Stimulated activated CD8-positive, alpha-beta memory T cell treated with anti-CD3 and anti-CD28 coated beads, Interleukin-4, amount 100 ng/mL, for 24 hours (primary cell): ENCODE measurements around the gene REEP6.
"Not testable (repeated sequence)": the region's sequence is repeated elsewhere in the genome, so short reads cannot be mapped to it uniquely, and the experiment has no call there.

Experiments
- DNase-seq: peaks from one replicate; pipeline ENCODE4 v3.0.0-alpha.2; 2020; ENCODE audit warnings: low read depth

Gene REEP6

DNA sequence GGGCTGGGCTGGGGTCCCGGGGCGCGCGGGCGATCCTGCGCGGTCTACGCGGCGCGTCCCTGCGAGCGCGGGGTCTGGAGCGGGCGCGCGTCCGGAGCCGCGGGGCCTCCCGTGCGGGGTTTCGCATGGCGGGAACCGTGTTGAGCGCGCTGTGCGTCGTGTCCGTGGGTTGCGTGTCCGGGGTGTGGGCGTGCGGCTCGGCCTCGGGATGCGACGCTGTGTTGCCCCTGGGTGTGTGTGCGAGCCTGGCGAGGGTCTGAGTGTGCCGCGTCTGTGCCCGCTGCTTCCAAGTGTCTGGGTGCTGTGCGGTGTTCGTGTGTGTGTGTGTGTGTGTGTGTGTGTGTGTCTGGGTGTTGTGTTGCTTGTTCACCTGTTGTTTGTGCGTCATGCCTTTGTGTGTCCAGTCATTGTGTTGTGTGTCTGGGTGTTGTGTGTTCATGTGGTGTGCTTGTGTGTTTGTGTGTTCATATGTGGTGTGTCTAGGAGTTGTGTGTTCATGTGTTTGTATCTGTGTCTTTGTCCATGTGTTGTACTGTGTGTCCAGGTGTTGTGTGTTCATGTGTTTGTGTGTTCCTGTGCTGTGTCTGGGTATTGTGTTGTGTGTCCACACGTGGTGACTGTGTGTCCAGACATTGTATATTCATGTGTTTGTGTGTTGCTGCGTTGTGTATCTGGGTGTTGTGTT, 33.4 kb downstream of the REEP6 start:
- DNase-seq: no peak

- DNase-seq: no peak
Measured at GRCh38 chr19:1524972-1525325, 34.0 kb downstream of the REEP6 start.

GRCh38 chr19:1525343-1525742, 34.4 kb downstream of the REEP6 start:
- no peak for DNase-seq

GRCh38 chr19:1526066-1526778, 35.2 kb downstream of the REEP6 start:
- no peak for DNase-seq

GRCh38 chr19:1526979-1527649, 36.1 kb downstream of the REEP6 start:
- no peak for DNase-seq

- DNase-seq: no peak
Measured at GRCh38 chr19:1527650-1528309, 36.8 kb downstream of the REEP6 start.

DNA sequence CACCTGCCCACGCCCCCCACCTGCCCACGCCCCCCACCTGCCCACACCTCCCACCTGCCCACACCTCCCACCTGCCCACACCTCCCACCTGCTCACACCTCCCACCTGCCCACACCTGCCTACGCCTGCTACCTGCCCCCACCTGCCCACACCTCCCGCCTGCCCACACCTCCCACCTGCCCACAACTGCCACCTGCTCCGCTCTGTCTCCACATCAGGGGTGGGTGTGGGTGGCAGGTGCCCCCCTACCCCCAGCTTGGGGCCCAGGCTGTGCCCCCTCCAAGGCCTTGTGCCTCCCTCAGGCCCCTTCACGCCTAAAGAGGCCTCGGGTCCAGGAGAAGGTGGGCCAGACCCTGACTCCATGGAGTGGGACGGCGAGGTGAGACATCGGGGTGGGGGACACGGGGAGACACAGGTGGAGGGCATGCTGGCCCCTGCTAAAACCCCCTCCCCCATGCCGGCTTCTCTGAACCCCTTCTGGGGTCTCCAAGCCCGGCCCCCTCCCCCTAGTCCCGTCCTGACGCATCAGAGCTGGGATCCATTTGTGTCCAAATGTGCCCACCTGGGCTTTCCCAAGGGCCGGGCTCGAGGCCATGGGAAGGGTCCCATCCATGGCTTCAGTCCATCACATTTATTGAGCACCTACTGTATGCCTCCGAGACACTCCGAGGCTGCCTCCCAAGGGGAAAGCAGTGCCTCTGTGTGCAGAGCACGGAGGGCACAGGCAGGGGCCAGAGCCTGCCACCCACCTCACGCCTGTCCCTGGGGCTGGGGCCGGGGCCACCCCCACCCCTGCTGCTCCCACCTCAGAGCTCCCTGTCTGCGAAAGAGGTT, 37.8 kb downstream of the REEP6 start:
- DNase-seq: no peak

GRCh38 chr19:1529430-1529816, 38.4 kb downstream of the REEP6 start:
- no peak for DNase-seq

GRCh38 chr19:1530856-1531255, 39.9 kb downstream of the REEP6 start:
- DNase-seq: not testable (repeated sequence)

GRCh38 chr19:1531587-1531986, 40.6 kb downstream of the REEP6 start:
- no peak for DNase-seq

GRCh38 chr19:1532003-1532402, 41.0 kb downstream of the REEP6 start:
- DNase-seq: no peak

GRCh38 chr19:1533510-1534150, 42.6 kb downstream of the REEP6 start:
- no peak for DNase-seq

GRCh38 chr19:1534972-1535371, 44.0 kb downstream of the REEP6 start:
- DNase-seq: no peak

GRCh38 chr19:1535699-1536098, 44.7 kb downstream of the REEP6 start:
- DNase-seq: not testable (repeated sequence)

DNA sequence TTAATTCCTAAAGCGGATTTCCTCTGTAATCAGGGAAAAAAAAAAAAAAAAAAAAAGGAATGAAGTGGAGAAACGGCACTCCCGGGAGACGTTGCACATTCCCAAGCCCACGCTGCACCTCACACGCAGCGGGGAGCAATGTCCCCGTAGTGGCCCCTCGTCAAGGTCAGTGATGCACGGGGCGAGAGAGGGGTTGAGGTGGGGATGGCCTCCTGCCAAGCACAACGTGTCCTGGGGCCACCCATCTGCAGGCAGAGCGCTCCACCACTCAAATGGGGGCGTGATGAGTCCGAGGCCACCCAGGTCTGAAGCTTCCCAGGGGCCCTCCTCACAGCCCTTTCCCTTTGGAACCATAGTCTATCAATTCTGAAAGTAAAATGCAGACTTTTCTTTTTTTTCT, 48.0 kb downstream of the REEP6 start:
- no peak for DNase-seq

DNA sequence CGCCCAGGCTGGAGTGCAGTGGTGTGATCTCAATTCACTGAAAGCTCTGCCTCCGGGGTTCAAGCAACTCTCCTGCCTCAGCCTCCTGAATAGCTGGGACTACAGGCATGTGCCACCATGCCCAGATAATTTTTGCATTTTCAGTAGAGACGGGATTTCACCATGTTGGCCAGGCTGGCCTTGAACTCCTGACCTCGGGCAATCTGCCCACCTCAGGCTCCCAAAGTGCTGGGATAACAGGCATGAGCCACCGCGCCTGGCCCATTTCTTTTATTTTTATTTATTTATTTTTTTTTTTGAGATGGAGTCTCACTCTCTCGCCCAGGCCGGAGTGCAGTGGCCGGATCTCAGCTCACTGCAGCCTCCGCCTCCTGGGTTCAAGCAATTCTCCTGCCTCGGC, 48.8 kb downstream of the REEP6 start:
- not testable (repeated sequence) for DNase-seq

DNA sequence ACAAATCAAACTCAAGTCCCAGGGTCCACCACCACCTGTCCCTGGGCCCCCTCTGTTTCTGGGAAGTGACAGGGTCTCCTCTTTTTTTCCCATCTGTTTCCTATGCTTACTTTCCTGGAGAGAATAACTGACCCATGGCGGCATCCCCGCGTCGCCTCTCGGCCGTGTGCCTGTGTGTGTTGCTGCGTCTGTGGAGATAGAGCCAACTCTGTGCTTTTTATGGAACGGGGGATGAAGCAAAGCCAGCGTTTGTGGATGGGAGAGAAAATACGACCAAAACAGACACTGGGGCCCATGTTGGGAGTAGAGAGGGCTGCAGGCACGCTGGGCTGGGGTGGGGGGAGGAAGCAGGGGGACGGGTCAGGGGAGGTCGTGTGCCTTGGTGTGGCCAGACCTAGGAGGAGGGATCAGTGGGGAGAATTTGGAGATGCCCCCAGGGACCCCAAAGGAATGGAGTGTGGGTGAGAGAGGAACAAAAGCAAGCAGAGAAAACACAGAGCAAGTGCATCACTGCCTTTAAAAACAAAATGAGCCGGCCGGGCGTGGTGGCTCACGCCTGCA, 49.5 kb downstream of the REEP6 start:
- DNase-seq: no peak
